Cardiac muscle cell (in vitro differentiated cells and primary cell): ENCODE results near the gene EIF2B2. TPM values are rescaled to one million over a fixed set of nuclear protein-coding genes. Genes with fewer than 3 reads are reported as not detected.

Source experiments
- DNase-seq, 2 donors: peaks; one replicate each; pipeline versions ENCODE4 v3.0.0 to v3.0.0-alpha.2; 2010 to 2017; ENCODE audit warnings: low read depth in 1 of 2, low spot score in 1 of 2
- H3K27ac ChIP-seq: fragments of 200-600 bp; sonication (generic); 2 replicates; pipeline ENCODE4 v1.5.1; 2016
- H3K27me3 ChIP-seq: fragments of 200-600 bp; sonication (generic); 2 replicates; pipeline ENCODE4 v1.6.0; 2016; ENCODE audit warnings: control low read depth
- H3K36me3 ChIP-seq: fragments of 200-600 bp; sonication (generic); 2 replicates; pipeline ENCODE4 v1.5.1; 2016; ENCODE audit warnings: control low read depth
- H3K4me1 ChIP-seq: fragments of 200-600 bp; sonication (generic); 2 replicates; pipeline ENCODE4 v1.8.1; 2017; ENCODE audit warnings: low read depth, mild to moderate bottlenecking, mixed run types
- H3K4me3 ChIP-seq: fragments of 200-600 bp; sonication (generic); 2 replicates; pipeline ENCODE4 v1.5.1; 2016; ENCODE audit warnings: mild to moderate bottlenecking
- H3K9me3 ChIP-seq: fragments of 200-600 bp; sonication (generic); 2 replicates; pipeline ENCODE4 v1.5.1; 2017; ENCODE audit warnings: low read depth, mild to moderate bottlenecking, control low read depth
- CTCF ChIP-seq: IDR thresholded peaks from 2 replicates; pipeline ENCODE4 v1.5.1; 2012; ENCODE audit warnings: low read depth, mild to moderate bottlenecking, low read length
- polyA plus RNA-seq: library from polyadenylated mRNA; unstranded; fragments of >200 nt; fragmentation: Nextera tagmentation; extraction: Ambion mirVana; gene quantifications from 2 replicates; pipeline ENCODE4 v1.2.1, GENCODE V29; 2016
- total RNA-seq: library from RNA; depleted of rRNA; stranded (reverse); fragments of >200 nt; gene quantifications from 2 replicates; pipeline ENCODE4 v1.2.3, GENCODE V29; 2016

Gene EIF2B2
- total and polyA plus RNA-seq, 2 experiments from 2014 or later: 57.3 to 76.7 TPM

DNA sequence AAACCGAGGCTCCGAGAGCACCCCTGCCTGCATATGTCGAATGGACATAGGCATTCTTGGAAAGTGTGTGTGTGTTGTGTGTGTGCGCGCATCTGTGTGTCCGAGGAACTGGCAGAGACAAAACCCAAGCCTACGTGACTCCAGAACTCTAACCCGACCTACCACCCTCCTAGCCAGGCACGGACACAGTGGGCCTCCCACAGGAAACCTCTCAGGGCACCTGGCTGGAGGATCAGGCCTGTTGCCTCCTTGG lies 46.8 kb upstream of the EIF2B2 start:
- peak overlapping the region; percentile 90 for H3K27ac ChIP-seq
- no peaks in the 10 kb centered on the region for H3K27me3 ChIP-seq
- no peak for DNase-seq
- peak overlapping the region; percentile 32 for H3K4me3 ChIP-seq
- no peaks in the 10 kb centered on the region for H3K36me3 ChIP-seq
- no peak for TF ChIP-seq CTCF
- peaks cover 42% of the 10 kb centered on the region for H3K4me1 ChIP-seq
- no peaks in the 10 kb centered on the region for H3K9me3 ChIP-seq

DNA sequence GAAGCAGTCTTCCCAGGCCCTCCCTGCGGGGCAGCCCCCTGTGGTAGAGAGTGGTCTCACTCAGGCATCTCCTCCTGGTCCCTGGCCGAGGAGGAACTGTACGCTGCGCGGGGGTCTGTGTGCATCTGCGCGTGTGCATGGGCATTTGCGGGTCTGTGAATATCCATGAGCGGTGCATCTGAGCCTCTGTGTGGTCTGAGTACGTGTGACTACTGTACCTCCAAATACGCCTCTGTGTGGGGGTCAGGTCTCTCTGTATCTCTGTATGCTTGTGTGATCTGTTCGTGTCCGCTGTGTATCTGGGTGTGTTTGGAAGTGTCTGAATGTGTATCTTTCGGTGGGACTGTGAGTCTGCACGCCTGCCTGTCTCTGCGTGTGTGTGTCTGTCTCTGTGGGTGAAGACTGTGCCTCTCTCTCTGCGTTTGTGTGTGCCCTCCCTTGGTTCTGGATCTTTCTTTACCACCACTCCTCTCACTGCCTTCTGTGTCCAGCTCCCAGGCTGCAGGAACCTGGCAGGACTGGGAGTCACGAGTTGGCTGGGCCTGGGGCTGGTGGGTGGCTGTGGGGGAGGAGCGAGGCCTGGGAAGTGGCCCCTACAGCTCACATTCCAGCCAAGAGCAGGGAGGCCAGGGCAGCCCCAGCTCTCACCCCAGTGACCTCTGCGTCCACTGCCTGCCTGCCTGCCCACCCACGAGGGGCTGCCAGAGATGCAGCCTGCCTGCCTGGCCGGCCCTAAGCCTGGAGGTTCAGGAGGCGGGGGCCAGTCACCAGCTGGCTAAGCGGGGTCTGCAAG lies 46.2 kb upstream of the EIF2B2 start:
- Histone ChIP-seq H3K9me3 (no peaks in the 10 kb centered on the region), H3K27ac (peak overlapping the region; percentile 90), H3K4me3 (no peak overlapping the region), H3K36me3 (no peaks in the 10 kb centered on the region), H3K27me3 (no peaks in the 10 kb centered on the region), H3K4me1 (peaks cover 36% of the 10 kb centered on the region)
- no peak for TF ChIP-seq CTCF
- DNase-seq: peak in 1 of 2 donors; percentile 83

GRCh38 chr14:74959596-74960180 lies 43.0 kb upstream of the EIF2B2 start:
- peaks cover 27% of the 10 kb centered on the region for H3K4me1 ChIP-seq
- H3K9me3 ChIP-seq: no peaks in the 10 kb centered on the region
- no peak overlapping the region for H3K4me3 ChIP-seq
- H3K27me3 ChIP-seq: no peaks in the 10 kb centered on the region
- no peak for TF ChIP-seq CTCF
- H3K27ac ChIP-seq: no peak overlapping the region
- no peak for DNase-seq
- H3K36me3 ChIP-seq: no peaks in the 10 kb centered on the region

DNA sequence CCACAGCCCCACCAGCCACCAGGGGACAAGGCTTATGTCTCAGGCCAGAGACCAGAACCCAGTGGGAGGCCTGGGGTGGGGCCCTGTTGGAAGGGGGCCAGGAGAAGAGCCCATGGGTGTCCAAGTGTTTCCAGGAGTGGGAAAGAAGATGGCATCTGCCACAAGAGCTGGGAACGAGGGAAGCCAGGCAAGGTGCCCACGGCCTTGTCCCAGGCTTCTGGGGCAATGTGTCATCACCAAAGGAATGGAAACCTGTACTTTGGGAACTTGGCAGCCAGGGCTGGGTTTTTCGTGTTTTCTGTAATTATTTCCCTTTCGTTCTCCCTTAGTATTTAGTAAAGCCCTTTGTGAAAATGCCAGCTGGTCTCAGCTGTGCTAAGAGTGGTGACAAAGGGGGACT lies 42.0 kb upstream of the EIF2B2 start:
- H3K36me3 ChIP-seq: no peaks in the 10 kb centered on the region
- no peaks in the 10 kb centered on the region for H3K9me3 ChIP-seq
- no peak for DNase-seq
- H3K4me1 ChIP-seq: peaks cover 23% of the 10 kb centered on the region
- H3K27ac ChIP-seq: no peak overlapping the region
- no peaks in the 10 kb centered on the region for H3K27me3 ChIP-seq
- no peak for TF ChIP-seq CTCF
- H3K4me3 ChIP-seq: no peak overlapping the region

DNA sequence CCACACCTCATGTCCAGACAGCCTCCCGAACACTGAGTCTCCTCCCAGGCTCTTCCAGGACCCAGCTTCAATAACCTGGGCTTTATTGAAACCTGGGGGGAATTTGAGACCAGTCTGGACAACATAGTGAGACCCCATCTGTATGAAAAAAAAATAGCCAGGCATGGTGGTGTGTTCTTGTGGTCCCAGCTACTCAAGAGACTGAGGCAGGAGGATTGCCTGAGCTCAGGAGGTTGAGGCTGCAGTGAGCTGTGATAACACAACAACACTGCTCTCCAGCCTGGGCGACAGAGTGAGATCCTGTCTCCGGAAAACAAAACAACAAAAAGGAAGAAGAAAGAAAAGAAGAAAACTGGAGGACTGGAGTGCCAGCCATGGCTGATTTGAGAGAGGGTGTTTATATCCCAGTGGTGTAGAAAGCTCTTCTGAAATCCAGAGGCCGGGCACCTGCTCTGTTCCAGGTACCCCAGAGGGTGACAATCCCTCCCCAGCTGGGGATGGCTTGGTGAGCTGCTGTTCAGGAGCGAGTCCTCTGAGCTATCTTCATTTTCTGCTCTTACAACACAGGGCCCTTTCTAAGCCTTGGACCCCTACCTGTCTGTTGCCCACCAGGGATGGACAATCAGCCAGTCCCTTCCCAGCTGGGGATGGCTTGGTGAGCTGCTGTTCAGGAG lies 41.3 kb upstream of the EIF2B2 start:
- Histone ChIP-seq H3K27ac (no peak overlapping the region), H3K4me1 (peaks cover 16% of the 10 kb centered on the region), H3K4me3 (no peak overlapping the region), H3K36me3 (no peaks in the 10 kb centered on the region), H3K27me3 (no peaks in the 10 kb centered on the region), H3K9me3 (no peaks in the 10 kb centered on the region)
- no peak for DNase-seq
- no peak for TF ChIP-seq CTCF
